HFFc6 (cell line): ENCODE results near the gene GNL2. TPM values are rescaled to one million over a fixed set of nuclear protein-coding genes. Genes with fewer than 3 reads are reported as not detected.

Source experiments
- DNase-seq: peaks from one replicate; pipeline ENCODE4 v3.0.0-alpha.2; 2018
- H3K27ac Mint-ChIP-seq: 2 replicates; pipeline ENCODE4 v1.8.0; 2020; ENCODE audit warnings: mild to moderate bottlenecking, mixed read lengths
- H3K27me3 Mint-ChIP-seq: 2 replicates; pipeline ENCODE4 v1.8.0; 2021; ENCODE audit warnings: mild to moderate bottlenecking, moderate library complexity, mixed read lengths; ENCODE audit not compliant: insufficient read depth
- H3K36me3 Mint-ChIP-seq: 2 replicates; pipeline ENCODE4 v1.8.0; 2021; ENCODE audit warnings: low read depth, mixed read lengths
- H3K4me1 Mint-ChIP-seq: 2 replicates; pipeline ENCODE4 v1.8.0; 2020; ENCODE audit warnings: low read depth, mixed read lengths
- H3K4me3 Mint-ChIP-seq: 2 replicates; pipeline ENCODE4 v1.8.0; 2020; ENCODE audit warnings: mild to moderate bottlenecking, moderate library complexity, mixed read lengths
- H3K9me3 Mint-ChIP-seq: 2 replicates; pipeline ENCODE4 v1.8.0; 2020; ENCODE audit warnings: mild to moderate bottlenecking, mixed read lengths
- CTCF ChIP-seq: fragments of 200-600 bp; sonication (generic); IDR thresholded peaks from 2 replicates; pipeline ENCODE4 v1.5.0; 2021; ENCODE audit warnings: antibody characterized with exemption, mild to moderate bottlenecking
- total RNA-seq, 6 experiments: library from RNA; stranded (reverse); fragmentation: NEBNext Ultra II Directional; extraction: Animal tissue kit (Norgen Biotek cat#: 25700); gene quantifications; 2 replicates in 1 of 6; 3 replicates in 5 of 6; pipeline ENCODE4 v1.2.3, GENCODE V29; 2021

GNL2 gene
- total RNA-seq, 6 experiments from 2014 or later = 48.3 to 61.7 (median 57.0) TPM

DNA sequence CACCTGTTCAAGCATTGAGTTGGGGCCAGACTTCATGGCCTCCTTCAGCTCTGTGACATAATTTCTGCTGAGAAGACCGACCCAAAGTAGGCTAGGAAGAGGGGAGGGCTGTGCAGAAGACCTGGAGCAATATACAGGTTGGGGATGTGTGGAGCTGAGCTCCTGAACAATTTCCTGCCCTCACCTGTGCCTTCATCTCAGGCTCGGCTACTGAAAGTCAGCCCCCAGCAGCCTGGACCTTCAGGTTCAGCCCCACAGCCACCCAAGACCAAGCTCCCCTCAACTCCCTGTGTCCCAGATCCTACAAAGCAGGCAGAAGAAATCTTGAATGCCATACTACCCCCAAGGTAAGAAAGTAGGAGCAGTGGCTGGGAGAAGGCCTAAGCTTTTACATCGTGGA is 38.3 kb downstream of the GNL2 start:
- Mint-ChIP-seq H3K27ac (peak overlapping the region; percentile 88), H3K27me3 (peaks cover 4% of the 10 kb centered on the region; the same call in 1 of the 2 replicates), H3K4me3 (no peak overlapping the region), H3K36me3 (peaks cover 22% of the 10 kb centered on the region), H3K4me1 (peaks cover 29% of the 10 kb centered on the region), H3K9me3 (peaks cover 4% of the 10 kb centered on the region; the same call in 1 of the 2 replicates)
- no peak for TF ChIP-seq CTCF
- no peak for DNase-seq

GRCh38 chr1:37556712-37557196 is 39.0 kb downstream of the GNL2 start, which contains the start of gene DNALI1:
Gene DNALI1, plus strand, starts transcription at chr1:37556940. Its CDS starts 55 bp downstream, at chr1:37556995.
- TF ChIP-seq CTCF = no peak
- Mint-ChIP-seq H3K4me3 (peak within 1 kb of the TSS; percentile 79), H3K27me3 (peaks cover 4% of the 10 kb centered on the region; the same call in 1 of the 2 replicates)

DNA sequence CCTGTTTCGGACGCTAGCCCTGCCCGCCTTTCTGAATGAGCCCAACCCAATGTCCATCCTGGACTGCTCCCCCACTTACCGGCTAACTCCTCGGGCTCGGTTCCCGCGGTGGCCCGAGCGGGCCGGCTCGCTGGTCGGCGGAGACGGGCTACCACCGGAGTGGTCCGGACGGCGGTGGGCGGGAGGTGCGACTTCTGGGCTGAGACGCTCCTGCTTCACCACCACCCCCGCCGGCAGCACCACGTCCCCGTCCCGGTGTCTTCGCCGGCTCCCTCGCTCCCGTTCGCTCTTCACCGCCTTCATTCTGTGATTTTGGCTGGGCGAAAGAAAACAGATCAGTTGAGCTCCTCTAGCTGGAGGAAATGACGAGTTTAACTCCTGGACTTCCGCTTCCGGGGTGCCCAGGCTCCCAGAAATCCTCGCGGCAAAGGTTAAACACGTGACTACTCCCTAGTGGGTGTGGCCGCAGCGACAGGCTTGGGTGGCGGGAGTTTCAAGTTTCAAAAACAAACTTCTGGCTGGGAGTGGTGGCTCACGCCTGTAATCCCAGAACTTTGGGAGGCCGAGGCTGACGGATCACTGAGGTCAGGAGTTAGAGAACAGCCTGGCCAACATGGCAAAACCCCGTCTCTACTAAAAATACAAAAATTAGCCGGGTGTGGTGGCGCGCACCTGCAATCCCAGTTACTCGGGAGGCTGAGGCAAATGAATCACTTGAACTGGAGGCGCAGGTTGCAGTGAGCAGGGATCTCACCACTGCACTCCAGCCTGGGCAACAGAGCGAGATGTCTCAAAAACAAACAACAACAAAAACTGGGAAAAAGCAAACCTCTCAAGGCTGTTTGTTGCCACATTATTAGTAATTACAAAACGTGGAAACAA is 41.6 kb downstream of the GNL2 start, which contains the start of gene SNIP1:
Gene SNIP1, minus strand, starts transcription at position 367 of the 882 bp plus-strand sequence. Its CDS starts 64 bp downstream, at position 303.
- Mint-ChIP-seq H3K36me3 (peaks cover 34% of the 10 kb centered on the region), H3K9me3 (peaks cover 4% of the 10 kb centered on the region; the same call in 1 of the 2 replicates), H3K4me1 (peaks cover 43% of the 10 kb centered on the region), H3K27me3 (peaks cover 4% of the 10 kb centered on the region; the same call in 1 of the 2 replicates), H3K4me3 (peak within 1 kb of the TSS; percentile 97), H3K27ac (peak within 1 kb of the TSS; percentile 98)
- DNase-seq = peak; percentile 92
- no peak for TF ChIP-seq CTCF

More at GRCh38 chr1:37556712-37557196, 39.0 kb downstream of the GNL2 start, which contains the start of gene DNALI1:
- DNase-seq = peak; percentile 75
- H3K36me3 Mint-ChIP-seq = peaks cover 24% of the 10 kb centered on the region
- H3K27ac Mint-ChIP-seq = peak within 1 kb of the TSS; percentile 88
- H3K9me3 Mint-ChIP-seq = peaks cover 4% of the 10 kb centered on the region; the same call in 1 of the 2 replicates
- H3K4me1 Mint-ChIP-seq = peaks cover 31% of the 10 kb centered on the region

- H3K4me1 Mint-ChIP-seq = peaks cover 46% of the 10 kb centered on the region
These were observed 42.2 kb downstream of the GNL2 start for GRCh38 chr1:37553598-37553926.

More at GRCh38 chr1:37553598-37553926, 42.2 kb downstream of the GNL2 start:
- H3K27ac Mint-ChIP-seq = peak overlapping the region; percentile 98
- no peak for TF ChIP-seq CTCF
- peaks cover 39% of the 10 kb centered on the region for H3K36me3 Mint-ChIP-seq
- H3K4me3 Mint-ChIP-seq = peak overlapping the region; percentile 97
- DNase-seq = no peak
- peaks cover 4% of the 10 kb centered on the region; the same call in 1 of the 2 replicates for H3K9me3 Mint-ChIP-seq
- peaks cover 4% of the 10 kb centered on the region; the same call in 1 of the 2 replicates for H3K27me3 Mint-ChIP-seq
